ENCODE data around the gene RAVER2.
"Not testable (repeated sequence)": the region's sequence is repeated elsewhere in the genome, so short reads cannot be mapped to it uniquely, and the experiment has no call there.

Gene RAVER2

DNA sequence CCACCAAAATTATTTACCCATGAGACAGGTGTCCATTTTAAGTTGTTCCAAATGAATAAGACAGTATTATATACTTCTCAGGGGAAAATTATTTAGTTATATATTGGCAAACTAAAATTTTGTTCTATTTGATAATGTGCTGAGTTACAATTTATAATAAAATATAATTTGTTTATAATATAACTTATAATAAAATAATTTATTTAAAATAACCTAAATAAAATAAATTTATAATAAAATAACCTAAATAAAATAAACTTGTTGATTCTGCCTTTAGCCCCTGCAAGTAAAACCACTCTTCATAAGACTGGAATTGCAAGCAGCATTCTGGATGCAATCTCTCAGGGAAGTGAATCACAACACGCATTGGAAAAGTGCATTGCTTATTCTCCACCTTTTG lies 69.6 kb downstream of the RAVER2 start:
- no peak for DNase-seq

DNA sequence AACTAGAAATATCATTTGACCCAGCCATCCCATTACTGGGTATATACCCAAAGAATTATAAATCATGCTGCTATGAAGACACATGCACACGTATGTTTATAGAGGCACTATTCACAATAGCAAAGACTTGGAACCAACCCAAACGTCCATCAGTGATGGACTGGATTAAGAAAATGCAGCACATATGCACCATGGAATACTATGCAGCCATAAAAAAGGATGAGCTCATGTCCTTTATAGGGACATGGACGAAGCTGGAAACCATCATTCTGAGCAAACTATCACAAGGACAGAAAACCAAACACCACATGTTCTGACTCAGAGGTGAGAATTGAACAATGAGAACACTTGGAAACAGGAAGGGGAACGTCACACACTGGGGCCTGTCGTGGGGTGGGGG lies 72.5 kb downstream of the RAVER2 start:
- DNase-seq, result not testable (repeated sequence)

DNA sequence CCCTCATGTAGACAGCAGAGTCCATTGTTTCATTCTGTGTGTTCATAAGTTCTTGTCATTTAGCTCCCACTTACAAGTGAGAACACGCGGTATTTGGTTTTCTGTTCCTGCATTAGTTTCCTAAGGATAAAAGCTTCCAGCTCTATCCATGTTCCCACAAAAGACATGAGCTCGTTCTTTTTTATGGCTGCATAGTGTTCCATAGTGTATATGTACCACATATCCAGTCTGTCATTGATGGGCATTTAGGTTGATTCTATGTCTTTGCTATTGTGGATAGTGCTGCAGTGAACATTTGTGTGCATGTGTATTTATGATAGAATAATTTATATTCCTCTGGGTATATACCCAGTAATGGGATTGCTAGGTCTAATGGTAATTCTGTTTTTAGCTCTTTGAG lies 75.7 kb downstream of the RAVER2 start:
- DNase-seq, result not testable (repeated sequence)

DNA sequence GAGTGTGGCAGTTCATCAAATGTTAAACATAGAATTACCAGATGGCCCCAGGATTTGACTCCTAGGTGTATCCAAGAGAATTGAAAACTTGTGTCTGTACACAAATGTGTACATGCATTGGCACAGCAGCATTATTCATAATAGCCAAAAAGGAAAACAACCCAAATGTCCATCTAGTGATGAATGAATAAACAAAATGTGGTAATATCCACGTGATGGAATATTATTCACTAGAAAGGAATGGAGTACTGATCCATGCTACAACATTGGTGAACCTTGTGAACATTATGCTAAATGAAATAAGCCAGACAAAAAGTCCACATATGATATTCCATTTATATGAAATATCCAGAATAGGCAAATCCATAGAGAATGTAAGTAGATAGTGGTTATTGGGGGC lies 77.7 kb downstream of the RAVER2 start:
- DNase-seq, result no peak

DNA sequence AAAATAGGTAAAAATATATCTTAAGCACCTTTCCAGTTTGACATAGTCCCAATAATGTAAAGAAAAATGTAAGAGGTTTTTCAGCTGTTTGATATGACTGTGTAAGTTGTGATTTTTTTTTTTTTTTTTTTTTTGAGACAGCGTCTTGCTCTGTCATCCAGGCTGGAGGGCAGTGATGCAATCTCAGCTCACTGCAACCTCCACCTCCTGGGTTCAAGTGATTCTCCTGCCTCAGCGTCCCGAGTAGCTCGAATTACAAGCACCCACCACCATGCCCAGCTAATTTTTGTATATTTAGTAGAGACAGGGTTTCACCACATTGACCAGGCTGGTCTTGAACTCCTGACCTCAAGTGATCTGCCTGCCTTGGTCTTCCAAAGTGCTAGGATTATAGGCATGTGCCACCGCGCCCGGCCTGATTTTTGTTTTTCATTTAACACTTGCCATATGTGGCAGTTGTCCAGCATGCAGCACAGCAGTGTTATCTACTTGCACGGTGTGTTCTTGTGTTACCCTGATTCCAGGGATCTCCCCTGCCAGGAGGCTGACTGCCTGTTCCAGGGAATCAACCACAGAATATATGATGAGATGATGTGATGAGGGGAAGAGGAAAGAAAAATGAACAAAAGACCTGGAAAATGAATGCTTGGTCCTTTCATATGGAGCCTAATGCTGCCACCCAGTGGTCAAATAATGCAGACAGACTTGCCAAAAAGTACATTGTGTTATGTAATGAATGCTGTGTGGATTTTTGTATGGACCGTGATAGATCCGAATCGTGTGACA lies 79.0 kb downstream of the RAVER2 start:
- peak; percentile 70 to 73 for DNase-seq

DNA sequence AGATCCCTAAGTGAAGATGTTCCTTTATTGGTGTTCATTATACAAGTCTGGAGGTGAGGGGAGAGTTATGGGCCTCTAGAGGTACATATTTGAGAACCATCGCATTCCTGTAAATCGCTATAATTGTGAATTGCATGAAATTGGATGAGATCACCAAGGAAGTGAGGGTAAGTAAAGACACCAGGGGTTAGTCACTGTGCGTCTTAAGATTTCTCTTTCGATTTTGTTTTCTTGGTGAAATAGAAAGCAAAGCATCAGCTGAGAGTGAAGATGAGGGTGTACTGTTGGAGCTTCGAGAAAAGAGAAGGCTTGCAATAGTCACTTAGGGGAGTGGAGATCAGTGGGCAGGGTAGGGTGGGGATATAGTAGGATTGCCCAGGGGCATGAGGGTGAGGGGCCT lies 82.1 kb downstream of the RAVER2 start:
- no peak for DNase-seq

DNA sequence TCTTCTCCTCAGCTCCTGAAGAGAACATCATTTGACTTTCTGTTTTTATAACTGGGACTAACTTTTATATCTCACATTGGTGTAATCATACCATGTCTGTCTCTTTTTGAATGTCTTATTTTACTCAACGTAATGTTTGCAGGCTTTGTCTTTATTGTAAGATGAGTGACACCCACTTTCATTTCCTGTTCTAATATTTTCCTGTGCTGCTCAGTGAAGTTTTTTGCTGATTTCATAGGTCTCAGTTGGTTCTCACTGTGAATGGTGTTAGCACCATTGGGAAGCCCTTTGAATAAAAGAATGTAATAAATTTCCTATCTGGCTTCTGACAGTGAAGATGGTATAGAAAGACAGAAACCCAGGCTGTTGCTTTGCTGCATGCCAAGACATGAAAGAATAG lies 84.0 kb downstream of the RAVER2 start:
- no peak for DNase-seq

DNA sequence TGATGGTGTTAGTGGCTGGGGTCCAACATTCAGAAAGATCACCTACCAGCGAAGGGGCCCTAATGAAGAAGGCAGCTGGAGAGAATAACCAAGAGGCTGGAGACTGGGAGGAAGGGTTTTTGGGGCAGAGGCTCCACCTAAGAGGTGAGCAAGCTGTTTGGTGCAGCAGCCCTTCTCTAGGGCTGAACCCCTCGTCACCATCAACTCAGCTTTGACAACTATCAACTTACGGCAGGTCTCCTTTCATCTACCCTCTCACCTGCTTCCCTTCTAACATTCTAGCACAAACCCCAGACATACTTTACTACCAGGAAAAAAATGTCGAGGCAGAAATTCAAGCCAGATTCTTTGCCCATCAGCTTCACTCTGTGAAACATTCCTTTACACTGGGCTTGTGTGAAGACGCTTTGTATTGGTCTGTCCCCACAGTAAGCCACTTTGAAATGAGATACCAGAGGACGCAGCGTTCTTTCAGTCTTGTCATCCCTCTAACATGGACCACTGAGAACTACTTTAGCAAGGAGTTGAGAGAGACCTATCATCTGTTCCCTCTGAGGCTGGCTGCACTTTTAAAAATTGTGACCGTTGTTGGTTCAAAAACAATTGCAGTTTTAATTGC lies 84.6 kb downstream of the RAVER2 start:
- no peak for DNase-seq

DNA sequence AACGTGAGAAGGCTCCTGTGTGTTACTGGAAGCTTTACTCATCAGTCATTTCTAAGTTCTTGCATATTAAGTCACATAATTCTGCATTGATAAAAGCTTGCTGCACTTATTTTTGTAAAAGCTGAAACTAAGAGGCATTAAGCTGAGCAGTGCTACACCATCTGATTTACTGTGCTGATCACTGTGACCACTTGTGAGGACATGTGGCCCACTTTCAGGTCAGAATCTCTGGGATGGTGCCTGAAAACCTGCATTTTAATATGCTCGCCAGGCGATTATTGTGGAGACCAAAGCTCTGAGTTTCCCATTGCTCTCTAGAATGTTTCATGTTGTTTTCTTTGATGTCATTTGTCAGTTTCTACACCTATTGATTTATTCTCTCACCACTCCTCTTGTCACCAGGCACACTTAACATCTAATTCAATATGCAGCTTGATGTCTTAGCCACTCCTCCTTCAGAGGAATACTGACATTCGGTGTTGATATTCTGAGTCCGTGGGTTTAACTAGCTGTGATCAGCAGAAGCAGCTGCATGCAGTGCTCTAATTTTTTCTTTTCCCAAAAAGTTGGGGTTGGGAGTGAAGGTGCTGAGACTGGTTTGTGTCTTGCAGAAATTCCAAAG lies 85.3 kb downstream of the RAVER2 start:
- no peak for DNase-seq

DNA sequence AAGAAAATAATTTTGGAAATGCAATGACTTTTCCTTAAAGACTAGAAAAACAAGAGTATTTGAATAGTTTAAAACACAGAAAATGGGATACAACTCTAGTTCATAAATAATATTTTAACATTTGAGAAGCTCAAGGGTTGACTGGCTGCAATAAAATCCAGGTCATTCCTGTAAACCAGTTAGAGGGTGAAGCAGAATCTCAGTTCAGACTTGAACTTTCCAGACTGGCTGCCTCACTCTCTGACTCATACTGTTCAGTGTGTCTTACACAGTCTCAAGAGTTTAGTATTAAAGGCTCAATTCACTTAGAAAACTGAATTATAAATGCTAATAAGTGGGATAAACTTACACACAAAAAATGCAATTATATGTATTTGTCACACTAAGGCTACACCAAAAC lies 89.9 kb downstream of the RAVER2 start:
- DNase-seq, result no peak

DNA sequence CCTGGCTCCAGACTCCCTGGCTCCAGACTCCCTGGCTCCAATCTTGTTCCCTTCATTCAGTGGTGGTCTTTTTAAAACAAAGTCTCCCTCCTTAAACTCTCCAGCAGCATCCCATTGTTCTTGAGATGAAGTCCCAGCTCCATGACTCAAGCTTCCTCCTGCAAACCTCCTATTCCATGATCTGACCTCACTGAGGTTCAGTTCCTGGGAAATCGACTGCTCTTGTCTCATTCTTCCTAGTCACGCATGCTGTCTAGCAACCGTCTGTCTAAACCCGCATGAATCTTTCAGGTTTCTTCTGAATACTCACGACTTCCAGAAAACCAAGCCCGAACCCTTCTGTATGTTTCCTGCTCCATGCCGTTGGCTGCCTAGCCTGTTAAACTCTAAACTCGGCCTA lies 91.9 kb downstream of the RAVER2 start:
- DNase-seq, result no peak

DNA sequence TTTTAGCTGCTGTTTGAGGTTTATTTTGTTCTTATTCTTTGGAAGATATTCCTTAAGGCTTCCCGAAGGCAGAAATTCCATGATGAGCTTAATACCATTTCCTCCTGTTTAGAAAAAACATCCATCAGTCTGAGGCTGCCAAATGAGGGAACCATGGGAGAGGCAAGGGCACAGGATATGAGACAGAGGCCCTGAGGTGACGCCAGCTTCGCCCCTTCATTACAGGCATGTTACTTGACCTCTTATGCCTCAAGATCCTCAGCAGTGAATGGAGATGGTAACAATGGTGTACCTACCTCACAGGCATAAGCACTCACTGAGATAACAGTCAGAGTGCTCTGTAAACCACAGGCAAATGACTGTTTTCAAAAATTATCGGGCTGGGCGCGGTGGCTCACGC lies 93.6 kb downstream of the RAVER2 start:
- DNase-seq, result no peak

DNA sequence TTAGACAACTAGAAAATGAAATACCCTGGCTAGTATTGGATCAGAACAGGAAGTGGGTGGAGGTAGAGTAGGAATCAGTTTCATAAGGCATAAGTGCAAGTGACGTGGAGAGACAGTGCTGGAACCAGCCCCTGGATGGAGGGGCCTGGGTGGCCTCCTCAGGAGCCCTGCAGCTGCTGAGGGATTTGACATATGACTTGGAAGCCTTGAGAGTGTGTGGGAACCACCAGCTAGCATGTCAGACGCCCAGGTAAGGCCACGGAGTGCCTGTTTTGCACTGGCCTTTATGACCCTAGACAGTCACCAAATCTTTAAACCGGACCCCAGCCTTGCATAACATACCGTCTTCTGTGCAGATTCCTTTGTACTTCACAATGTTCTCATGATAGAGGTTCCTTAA lies 94.4 kb downstream of the RAVER2 start:
- DNase-seq, result no peak

DNA sequence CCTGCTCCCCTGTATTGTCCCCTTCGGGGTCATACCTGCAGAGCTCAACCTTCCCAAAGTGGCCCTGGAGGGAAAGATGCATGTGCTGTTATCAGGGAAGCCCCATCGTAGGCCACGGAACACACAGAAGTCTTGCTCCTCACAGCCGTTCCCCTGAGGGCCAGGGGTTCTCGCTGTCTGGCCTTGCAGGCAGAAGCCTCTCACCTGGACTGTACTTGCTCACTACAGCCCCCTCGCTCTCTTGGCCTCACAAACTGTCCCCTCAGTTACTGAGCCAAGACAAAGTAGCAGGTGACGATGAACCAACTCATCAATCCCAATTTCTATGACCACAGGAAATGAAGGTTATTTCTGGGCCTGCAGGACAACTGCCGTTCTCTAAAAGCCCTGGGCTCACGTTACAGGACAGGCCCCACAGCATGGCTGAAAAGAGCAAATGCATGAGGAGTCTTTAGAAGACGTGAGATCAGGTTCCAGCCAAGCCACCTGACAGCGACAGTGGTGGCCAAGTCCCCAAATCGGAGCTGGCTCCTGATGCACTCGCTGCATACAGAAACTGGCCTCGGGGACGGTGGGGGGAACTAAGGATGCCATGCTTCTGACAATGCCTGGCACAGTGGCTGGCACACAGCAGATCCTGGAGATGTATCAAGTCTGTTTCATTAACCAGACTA lies 95.0 kb downstream of the RAVER2 start:
- DNase-seq, result no peak

DNA sequence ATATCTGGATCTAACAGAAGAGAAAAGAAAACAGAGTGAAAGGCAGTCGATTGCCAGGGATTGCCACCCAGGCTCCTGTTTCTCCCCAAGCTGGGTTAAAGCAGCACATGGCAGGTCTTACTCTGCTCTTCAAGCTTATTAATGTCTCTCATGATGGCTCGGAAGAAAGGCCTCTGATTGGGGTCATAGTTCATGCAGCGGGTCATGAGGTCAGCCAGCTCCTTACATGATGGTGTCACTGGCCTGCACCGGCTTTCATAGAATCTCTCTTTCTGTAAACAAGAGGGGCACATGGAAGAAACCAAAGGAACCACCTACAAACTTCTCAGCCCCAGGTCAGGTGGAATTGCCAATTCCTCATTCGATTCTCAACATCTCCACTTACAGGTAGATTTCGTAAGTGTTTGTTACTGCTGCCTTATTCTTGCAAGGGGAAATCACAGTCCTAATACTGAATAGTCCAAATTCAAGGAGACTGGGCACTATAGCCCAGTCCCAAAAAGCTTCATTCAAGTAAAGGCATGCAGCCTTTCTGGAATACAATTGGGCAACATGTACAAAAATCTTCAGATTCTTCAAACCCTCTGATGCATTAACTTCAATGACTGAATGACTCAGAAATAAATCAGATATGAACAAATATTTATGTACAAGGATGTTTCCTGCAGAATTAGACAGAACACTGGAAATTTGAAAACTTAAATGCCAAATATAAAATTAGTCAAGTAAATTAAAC lies 96.6 kb downstream of the RAVER2 start:
- no peak for DNase-seq

DNA sequence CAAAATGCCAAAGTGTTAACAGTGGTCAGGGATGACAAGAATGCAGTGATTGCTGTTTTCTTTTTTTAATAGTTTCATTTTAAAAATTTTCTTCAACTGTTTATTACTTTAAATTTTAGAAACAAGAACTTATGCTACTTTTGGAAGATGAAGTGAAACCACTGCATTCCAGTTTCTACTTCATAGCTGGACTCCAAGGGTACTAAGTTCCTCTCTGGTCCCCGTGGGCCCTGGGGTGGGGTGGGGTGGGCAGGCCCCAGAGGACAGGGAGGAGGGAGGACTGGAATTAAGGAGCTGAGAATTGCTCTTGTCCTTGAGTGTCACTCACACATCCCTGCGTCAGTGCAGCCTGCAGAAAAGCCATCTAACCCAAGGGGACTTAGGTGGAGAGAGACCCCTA lies 97.3 kb downstream of the RAVER2 start:
- no peak for DNase-seq

DNA sequence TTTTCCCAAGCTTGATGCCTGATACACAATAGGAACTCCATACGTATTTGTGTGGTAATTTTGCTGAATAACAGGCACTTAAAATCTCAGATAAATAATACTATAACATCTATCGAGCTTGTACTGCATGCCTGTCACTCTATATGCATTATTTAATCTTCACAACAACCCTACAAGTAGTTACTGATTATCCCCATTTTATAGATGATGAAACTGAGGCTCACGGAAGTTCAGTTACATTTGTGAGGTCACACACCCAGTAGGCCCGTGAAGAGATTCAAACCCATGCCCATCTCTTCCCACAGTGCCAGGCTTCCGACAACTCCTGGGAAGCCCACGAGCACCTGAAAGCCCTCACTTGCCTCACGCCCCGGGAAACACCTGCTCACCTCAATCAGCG lies 98.8 kb downstream of the RAVER2 start:
- DNase-seq, result no peak

DNA sequence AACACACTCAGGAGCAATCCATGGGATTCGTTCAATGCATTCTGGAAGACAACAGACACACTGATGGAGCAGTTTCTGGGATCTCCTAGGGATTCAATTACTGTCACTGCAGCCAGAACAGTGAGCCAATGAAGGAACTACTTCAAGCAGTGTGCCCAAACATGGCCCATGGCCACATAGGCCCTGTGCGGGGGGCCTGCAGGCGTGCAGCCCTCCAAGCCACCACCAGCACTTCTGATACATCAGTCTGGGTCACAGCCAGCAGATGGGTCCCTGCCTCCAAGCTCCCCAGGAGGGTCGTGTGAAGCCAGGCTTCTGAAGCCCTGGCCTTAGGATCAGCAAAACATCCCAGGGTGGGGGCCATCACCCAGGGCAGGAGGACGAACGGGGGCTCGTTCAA lies 99.3 kb downstream of the RAVER2 start:
- no peak for DNase-seq

DNA sequence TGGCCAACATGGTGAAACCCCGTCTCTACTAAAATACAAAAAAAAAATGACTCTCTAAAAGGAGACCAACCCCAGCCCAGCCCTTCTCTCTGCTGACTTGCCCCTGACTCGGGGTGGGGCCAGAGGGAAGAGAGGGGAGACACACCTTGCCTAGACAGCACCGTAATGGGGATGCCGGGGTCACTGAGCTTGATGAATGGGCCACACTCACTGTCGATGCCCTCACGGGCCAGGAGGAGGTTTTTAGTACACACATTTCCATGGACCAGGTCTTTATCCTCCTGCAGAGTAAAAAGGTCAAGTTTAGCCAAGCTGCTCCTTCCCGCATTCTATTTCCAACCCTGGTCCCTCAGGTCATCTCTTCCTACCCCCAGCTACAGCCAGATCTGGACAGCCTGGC lies 99.7 kb downstream of the RAVER2 start:
- no peak for DNase-seq

DNA sequence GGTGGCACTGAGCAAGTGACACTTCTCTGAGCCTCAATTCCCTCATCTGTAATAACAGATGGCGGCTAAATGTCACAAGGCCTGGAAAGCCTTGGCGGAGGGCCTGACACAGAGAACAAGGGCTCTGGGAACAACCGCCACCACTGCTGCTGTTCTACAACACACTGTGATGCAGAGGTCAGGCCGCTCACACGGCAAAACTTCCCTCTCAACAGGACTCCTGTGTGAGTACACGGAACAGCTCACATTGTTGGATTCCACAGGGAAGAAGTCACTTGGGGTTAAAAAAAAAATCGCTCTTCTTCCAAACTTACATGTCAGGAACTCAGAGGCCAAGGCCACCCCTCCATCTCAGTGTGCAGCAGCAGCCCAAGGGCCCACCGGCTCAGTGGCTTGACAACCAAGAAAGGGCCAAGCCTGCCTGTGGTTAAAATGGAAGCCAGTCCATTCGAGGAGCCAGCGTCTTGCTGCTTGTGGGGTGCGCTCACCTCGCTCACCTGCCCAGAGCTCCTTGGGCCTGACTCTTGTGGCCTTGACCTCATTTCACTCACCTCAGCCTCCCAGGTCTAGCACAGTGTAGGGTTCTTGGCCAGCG lies 101.1 kb downstream of the RAVER2 start:
- DNase-seq, result no peak

DNA sequence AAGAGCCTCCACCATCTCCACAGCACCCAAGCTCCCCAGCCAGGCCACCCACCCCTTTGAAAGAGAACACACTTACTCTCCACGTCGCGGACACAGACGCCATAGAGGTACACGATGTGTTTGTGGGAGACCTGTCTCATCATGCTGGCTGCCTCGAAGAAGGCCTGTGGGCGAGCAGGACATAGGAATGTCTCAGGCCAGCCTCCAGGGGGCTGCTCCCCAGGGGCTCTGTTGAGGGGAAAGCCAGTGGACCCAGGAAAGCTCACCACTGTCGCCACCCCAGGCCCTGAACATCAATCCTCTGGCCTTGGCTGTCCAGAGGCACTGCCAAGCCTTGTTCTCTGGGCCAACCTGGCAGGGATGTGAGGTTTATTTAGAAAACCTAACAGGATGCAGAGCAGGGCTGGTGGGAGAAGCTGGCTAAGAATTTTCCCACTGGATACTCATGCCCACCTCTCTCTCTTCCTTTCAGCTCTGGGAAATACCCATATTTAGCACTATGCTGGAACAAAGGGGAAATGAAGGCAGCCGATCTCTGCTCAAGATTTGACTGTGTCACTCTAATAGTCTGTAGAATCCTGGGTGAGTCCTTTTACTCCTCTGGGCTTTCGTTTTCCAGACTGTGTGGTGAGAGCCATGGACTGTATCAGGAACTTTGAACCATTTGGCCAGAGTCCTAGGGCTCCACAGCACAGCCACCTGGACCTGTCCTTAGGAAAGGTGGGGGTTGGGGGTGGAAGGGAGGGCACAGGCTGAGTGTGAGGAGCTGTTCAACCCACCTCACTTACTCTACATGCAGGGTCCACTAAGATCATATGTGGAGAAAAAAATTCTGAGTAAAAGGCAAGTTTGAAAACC lies 101.9 kb downstream of the RAVER2 start:
- no peak for DNase-seq

DNA sequence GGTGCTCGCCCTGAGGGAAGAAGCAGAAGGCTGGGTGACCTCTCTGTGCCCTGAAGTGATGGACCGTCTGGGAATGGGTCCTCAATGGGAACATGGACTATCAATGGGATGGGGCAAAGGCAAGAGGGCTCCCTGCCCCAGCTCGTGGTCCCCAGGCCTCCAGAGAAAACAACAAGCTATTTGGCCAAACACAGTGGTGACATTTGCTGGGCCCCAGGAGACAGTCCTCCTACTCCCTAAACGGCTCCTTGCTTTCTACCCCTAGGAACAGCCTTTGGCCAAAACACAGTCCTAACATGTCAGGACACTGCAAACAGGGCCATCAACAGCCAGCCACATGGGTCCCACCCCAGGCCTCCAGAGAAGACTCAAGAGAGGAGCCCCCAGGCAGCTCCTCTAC lies 102.8 kb downstream of the RAVER2 start:
- DNase-seq, result no peak
